Mesothelial cell of epicardium (in vitro differentiated cells): ENCODE data around the gene PPP1R13L. TPM values are rescaled to one million over a fixed set of nuclear protein-coding genes. Genes with fewer than 3 reads are reported as not detected.

ENCODE experiments used
- DNase-seq, 2 experiments: peaks; one replicate each; pipeline ENCODE4 v3.0.0; 2021; ENCODE audit warnings: low spot score in 2 of 2; ENCODE audit not compliant: unreplicated experiment in 2 of 2
- H3K27ac Mint-ChIP-seq: 2 replicates; pipeline ENCODE4 v1.8.0; 2021; ENCODE audit warnings: mixed read lengths
- H3K27me3 Mint-ChIP-seq: 2 replicates; pipeline ENCODE4 v1.8.0; 2021; ENCODE audit warnings: low read depth, mixed read lengths
- H3K36me3 Mint-ChIP-seq: 2 replicates; pipeline ENCODE4 v1.8.0; 2021; ENCODE audit warnings: mixed read lengths
- H3K4me1 Mint-ChIP-seq: 2 replicates; pipeline ENCODE4 v1.8.0; 2021; ENCODE audit warnings: mixed read lengths
- H3K4me3 Mint-ChIP-seq: 2 replicates; pipeline ENCODE4 v1.8.0; 2021; ENCODE audit warnings: mild to moderate bottlenecking, moderate library complexity, mixed read lengths
- H3K9me3 Mint-ChIP-seq: 2 replicates; pipeline ENCODE4 v1.8.0; 2021; ENCODE audit warnings: mixed read lengths
- CTCF ChIP-seq: fragments of 200-600 bp; sonication (generic); IDR thresholded peaks from one replicate; pipeline ENCODE4 v1.5.0; 2021; ENCODE audit warnings: antibody characterized with exemption; ENCODE audit not compliant: unreplicated experiment
- total RNA-seq: library from RNA; stranded (reverse); gene quantifications from 3 replicates; pipeline ENCODE4 v1.2.1, GENCODE V29; 2021

Gene PPP1R13L
- total RNA-seq, 1 donor from 2014 or later: 64.0 TPM

DNA sequence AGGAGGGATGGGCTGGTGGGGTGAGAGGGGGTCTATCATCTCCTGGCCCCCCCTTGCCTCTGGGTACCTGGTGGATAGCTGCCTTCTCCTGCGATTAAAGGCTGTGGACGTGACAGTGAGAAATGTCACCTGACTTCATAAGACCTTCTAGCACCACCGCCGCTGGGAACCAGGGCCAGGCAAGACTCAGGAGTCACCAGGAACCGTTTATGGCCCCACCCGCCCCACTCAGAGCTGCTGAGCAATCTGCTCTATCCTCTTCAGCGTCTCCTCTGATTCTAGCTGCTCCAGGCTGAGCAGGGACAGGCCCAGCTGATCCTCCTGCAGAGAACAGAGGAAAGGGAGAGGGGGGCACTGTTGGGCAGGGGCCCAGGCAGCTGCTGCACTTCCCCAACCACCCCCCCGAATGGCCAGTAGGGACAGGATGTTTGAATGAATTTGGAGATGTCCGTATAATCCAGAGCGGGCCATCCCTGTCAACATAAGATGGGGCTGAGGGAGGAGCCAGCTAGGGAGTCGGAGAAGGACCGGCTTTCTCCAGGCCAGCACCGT, 53.4 kb downstream of the PPP1R13L start:
- Mint-ChIP-seq H3K27me3 (peaks cover 5% of the 10 kb centered on the region), H3K9me3 (no peaks in the 10 kb centered on the region), H3K4me1 (no peaks in the 10 kb centered on the region), H3K4me3 (no peak overlapping the region), H3K36me3 (peaks cover 25% of the 10 kb centered on the region), H3K27ac (no peak overlapping the region)
- DNase-seq: no peak
- TF ChIP-seq CTCF: no peak

- peaks cover 19% of the 10 kb centered on the region for H3K36me3 Mint-ChIP-seq
- H3K27me3 Mint-ChIP-seq: peaks cover 13% of the 10 kb centered on the region
- H3K4me1 Mint-ChIP-seq: no peaks in the 10 kb centered on the region
- no peak overlapping the region for H3K27ac Mint-ChIP-seq
- H3K4me3 Mint-ChIP-seq: no peak overlapping the region
- no peak for TF ChIP-seq CTCF
- DNase-seq: no peak
- H3K9me3 Mint-ChIP-seq: no peaks in the 10 kb centered on the region
Observed at GRCh38 chr19:45350477-45351058, 54.3 kb downstream of the PPP1R13L start.

DNA sequence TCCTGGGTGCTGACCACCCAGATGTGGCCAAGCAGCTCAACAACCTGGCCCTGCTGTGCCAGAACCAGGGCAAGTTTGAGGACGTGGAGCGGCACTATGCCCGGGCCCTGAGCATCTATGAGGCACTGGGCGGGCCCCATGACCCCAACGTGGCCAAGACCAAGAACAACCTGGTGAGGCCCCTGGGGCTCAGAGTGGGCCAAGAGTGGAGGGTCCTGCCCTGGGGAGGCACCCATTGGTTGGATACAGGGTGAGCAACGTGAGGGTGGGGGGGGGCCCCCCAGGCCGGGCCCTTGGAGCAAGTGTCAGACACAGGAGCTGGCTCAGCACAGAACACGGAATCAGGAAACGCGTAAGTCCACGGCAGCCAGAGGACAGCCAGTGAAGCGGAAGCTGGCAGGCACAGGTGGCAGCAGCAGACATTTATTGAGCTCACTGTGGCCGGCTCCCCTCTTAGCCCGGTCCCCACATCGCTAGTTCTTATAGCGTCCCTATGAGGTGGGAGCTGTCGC, 55.4 kb downstream of the PPP1R13L start:
- Mint-ChIP-seq H3K4me1 (peaks cover 3% of the 10 kb centered on the region), H3K9me3 (no peaks in the 10 kb centered on the region), H3K27me3 (peaks cover 17% of the 10 kb centered on the region), H3K4me3 (no peak overlapping the region), H3K36me3 (peaks cover 15% of the 10 kb centered on the region), H3K27ac (no peak overlapping the region)
- DNase-seq: no peak
- no peak for TF ChIP-seq CTCF

GRCh38 chr19:45349126-45349415, 55.8 kb downstream of the PPP1R13L start:
- no peak overlapping the region for H3K4me3 Mint-ChIP-seq
- H3K27ac Mint-ChIP-seq: no peak overlapping the region

DNA sequence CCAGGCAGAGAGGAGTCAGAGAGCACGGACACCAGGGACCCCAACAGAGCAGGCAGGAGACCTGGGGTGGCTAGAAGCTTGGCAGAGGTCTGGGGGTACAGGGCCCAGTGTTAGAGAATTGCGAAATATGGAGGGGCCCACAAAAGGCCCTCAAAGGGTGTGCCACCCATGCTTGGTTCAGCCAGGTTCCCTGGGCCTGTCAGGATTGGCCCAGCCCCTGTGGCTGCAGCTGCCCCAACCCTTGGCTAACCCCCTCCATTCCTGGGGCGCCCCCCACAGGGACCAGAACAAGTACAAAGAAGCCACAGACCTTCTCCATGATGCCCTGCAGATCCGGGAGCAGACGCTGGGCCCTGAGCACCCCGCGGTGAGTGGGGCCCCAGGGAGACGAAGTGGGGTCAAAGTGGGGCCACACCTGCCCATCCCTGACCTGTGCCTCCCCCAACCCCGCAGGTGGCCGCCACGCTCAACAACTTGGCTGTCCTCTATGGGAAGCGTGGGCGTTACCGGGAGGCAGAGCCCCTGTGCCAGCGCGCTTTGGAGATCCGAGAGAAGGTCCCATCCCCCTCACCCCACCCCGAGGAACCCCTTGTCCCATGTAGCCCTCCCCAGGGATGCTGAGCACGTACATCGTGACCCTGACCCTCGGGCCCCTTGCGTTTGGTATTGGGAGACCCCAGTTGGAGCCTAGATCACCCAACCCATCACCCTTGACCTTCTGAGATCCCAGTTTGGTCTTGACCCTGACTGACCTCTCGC, 56.3 kb downstream of the PPP1R13L start:
- Mint-ChIP-seq H3K36me3 (peaks cover 14% of the 10 kb centered on the region), H3K9me3 (no peaks in the 10 kb centered on the region), H3K27ac (no peak overlapping the region), H3K4me3 (no peak overlapping the region), H3K27me3 (peaks cover 19% of the 10 kb centered on the region), H3K4me1 (peaks cover 3% of the 10 kb centered on the region)
- no peak for DNase-seq
- TF ChIP-seq CTCF: no peak

More at GRCh38 chr19:45349126-45349415, 55.8 kb downstream of the PPP1R13L start:
- no peak for DNase-seq
- peaks cover 15% of the 10 kb centered on the region for H3K36me3 Mint-ChIP-seq
- H3K4me1 Mint-ChIP-seq: peaks cover 3% of the 10 kb centered on the region
- H3K9me3 Mint-ChIP-seq: no peaks in the 10 kb centered on the region
- peaks cover 17% of the 10 kb centered on the region for H3K27me3 Mint-ChIP-seq
- no peak for TF ChIP-seq CTCF
